Cardiac muscle cell (in vitro differentiated cells and primary cell): ENCODE data around the gene CACNG1. TPM values are rescaled to one million over a fixed set of nuclear protein-coding genes. Genes with fewer than 3 reads are reported as not detected.

Source experiments
- DNase-seq, 2 donors: peaks; one replicate each; pipeline versions ENCODE4 v3.0.0 to v3.0.0-alpha.2; 2010 to 2017; ENCODE audit warnings: low read depth in 1 of 2, low spot score in 1 of 2
- H3K27ac ChIP-seq: fragments of 200-600 bp; sonication (generic); 2 replicates; pipeline ENCODE4 v1.5.1; 2016
- H3K27me3 ChIP-seq: fragments of 200-600 bp; sonication (generic); 2 replicates; pipeline ENCODE4 v1.6.0; 2016; ENCODE audit warnings: control low read depth
- H3K36me3 ChIP-seq: fragments of 200-600 bp; sonication (generic); 2 replicates; pipeline ENCODE4 v1.5.1; 2016; ENCODE audit warnings: control low read depth
- H3K4me1 ChIP-seq: fragments of 200-600 bp; sonication (generic); 2 replicates; pipeline ENCODE4 v1.8.1; 2017; ENCODE audit warnings: low read depth, mild to moderate bottlenecking, mixed run types
- H3K4me3 ChIP-seq: fragments of 200-600 bp; sonication (generic); 2 replicates; pipeline ENCODE4 v1.5.1; 2016; ENCODE audit warnings: mild to moderate bottlenecking
- H3K9me3 ChIP-seq: fragments of 200-600 bp; sonication (generic); 2 replicates; pipeline ENCODE4 v1.5.1; 2017; ENCODE audit warnings: low read depth, mild to moderate bottlenecking, control low read depth
- CTCF ChIP-seq: IDR thresholded peaks from 2 replicates; pipeline ENCODE4 v1.5.1; 2012; ENCODE audit warnings: low read depth, mild to moderate bottlenecking, low read length
- polyA plus RNA-seq: library from polyadenylated mRNA; unstranded; fragments of >200 nt; fragmentation: Nextera tagmentation; extraction: Ambion mirVana; gene quantifications from 2 replicates; pipeline ENCODE4 v1.2.1, GENCODE V29; 2016
- total RNA-seq: library from RNA; depleted of rRNA; stranded (reverse); fragments of >200 nt; gene quantifications from 2 replicates; pipeline ENCODE4 v1.2.3, GENCODE V29; 2016

The CACNG1 gene
- total RNA-seq, result not detected in 2 replicates
- not detected in 2 replicates for polyA plus RNA-seq

- no peaks in the 10 kb centered on the region for H3K9me3 ChIP-seq
- no peaks in the 10 kb centered on the region for H3K4me1 ChIP-seq
- H3K27ac ChIP-seq, result no peak within 1 kb of the TSS
- no peaks in the 10 kb centered on the region for H3K27me3 ChIP-seq
- no peak for TF ChIP-seq CTCF
- DNase-seq, result no peak
- no peak within 1 kb of the TSS for H3K4me3 ChIP-seq
- H3K36me3 ChIP-seq, result no peaks in the 10 kb centered on the region
Observed at GRCh38 chr17:67044016-67044772, at the start of gene CACNG1. CACNG1 (plus strand) TSS chr17:67044554; CDS start chr17:67044661, 107 bp downstream.

- no peak for DNase-seq
- no peaks in the 10 kb centered on the region for H3K36me3 ChIP-seq
- H3K4me3 ChIP-seq, result no peak overlapping the region
- no peaks in the 10 kb centered on the region for H3K9me3 ChIP-seq
- H3K4me1 ChIP-seq, result no peaks in the 10 kb centered on the region
- no peaks in the 10 kb centered on the region for H3K27me3 ChIP-seq
- TF ChIP-seq CTCF, result no peak
- no peak overlapping the region for H3K27ac ChIP-seq
Observed at GRCh38 chr17:66994930-66995535, 49.3 kb upstream of the CACNG1 start.

GRCh38 chr17:66995944-66996343 is 48.4 kb upstream of the CACNG1 start:
- no peak for TF ChIP-seq CTCF
- no peaks in the 10 kb centered on the region for H3K9me3 ChIP-seq
- H3K36me3 ChIP-seq, result no peaks in the 10 kb centered on the region
- no peaks in the 10 kb centered on the region for H3K27me3 ChIP-seq
- no peak overlapping the region for H3K27ac ChIP-seq
- no peak overlapping the region for H3K4me3 ChIP-seq
- no peak for DNase-seq
- no peaks in the 10 kb centered on the region for H3K4me1 ChIP-seq

- Histone ChIP-seq H3K9me3 (no peaks in the 10 kb centered on the region), H3K27ac (no peak overlapping the region), H3K36me3 (no peaks in the 10 kb centered on the region), H3K27me3 (no peaks in the 10 kb centered on the region), H3K4me3 (no peak overlapping the region), H3K4me1 (no peaks in the 10 kb centered on the region)
- DNase-seq, result no peak
- TF ChIP-seq CTCF, result no peak
Observed at GRCh38 chr17:66996926-66997325, 47.4 kb upstream of the CACNG1 start.

GRCh38 chr17:67003231-67003630 is 41.1 kb upstream of the CACNG1 start:
- TF ChIP-seq CTCF, result no peak

More at GRCh38 chr17:67003231-67003630, 41.1 kb upstream of the CACNG1 start:
- Histone ChIP-seq H3K9me3 (no peaks in the 10 kb centered on the region), H3K27ac (no peak overlapping the region), H3K27me3 (no peaks in the 10 kb centered on the region), H3K4me3 (no peak overlapping the region), H3K4me1 (no peaks in the 10 kb centered on the region), H3K36me3 (no peaks in the 10 kb centered on the region)
- DNase-seq, result no peak
